ENCODE measurements around the gene TOMM20.

Gene TOMM20

DNA sequence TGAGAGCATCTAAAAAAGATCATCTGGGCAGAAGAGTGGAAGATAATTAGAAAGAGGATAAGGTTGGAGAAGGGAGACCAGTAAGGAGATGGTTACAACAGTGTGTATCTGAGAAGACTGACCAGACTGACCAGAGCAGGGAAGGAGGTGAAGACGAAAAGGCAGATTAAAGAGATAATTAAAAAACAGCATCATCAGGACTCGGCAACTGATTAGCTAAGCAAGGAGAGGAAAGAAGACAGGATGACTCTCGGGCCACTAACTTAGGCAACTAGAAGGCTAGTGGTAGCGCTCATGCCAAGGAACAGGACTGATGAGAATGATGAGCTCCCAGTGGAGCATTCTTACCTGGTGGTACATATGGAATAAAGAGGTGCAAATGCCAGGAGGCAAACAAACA, 28.5 kb upstream of the TOMM20 start:
- H3K4me3 ChIP-seq (ENCODE audit: low read depth, low read length): no peak overlapping the region
- peaks cover 70% of the 10 kb centered on the region for H3K36me3 ChIP-seq (ENCODE audit: control insufficient read depth, insufficient read depth, low read length)
- H3K27ac ChIP-seq (ENCODE audit: low read depth, low read length): no peak overlapping the region
- 0 out of 2 replicates have a peak, but pooled peaks cover 5% of the 10 kb centered on the region for H3K4me1 ChIP-seq (ENCODE audit: control insufficient read depth, insufficient read depth, low read length)
- no peak overlapping the region for H3K9ac ChIP-seq (ENCODE audit: low read depth, low read length)
- H3K9me3 ChIP-seq (ENCODE audit: control insufficient read depth, insufficient read depth, low read length): no peaks in the 10 kb centered on the region
- H3K27me3 ChIP-seq (ENCODE audit: control insufficient read depth, insufficient read depth, low read length): no peaks in the 10 kb centered on the region

DNA sequence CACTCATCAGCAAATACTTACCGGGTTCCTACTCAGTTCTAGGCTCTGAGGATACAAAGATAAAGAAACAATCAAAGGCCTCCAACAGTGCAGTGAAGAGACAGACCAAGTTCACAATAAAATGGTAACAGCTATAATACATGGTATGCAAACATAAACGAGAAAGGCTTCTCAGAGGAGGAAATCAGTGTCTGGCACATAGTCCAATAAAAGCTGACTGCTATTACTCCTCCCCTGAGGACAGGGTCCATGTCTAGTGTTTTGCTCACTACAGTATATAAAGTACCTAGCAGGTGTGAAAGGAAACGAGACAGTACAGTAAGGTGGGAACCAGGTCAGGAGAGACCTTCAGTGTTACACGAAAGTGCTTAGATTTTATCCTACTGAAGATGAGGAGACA, 28.1 kb upstream of the TOMM20 start:
- Histone ChIP-seq H3K4me1 (ENCODE audit: control insufficient read depth, insufficient read depth, low read length) (0 out of 2 replicates have a peak, but pooled peaks cover 2% of the 10 kb centered on the region), H3K9me3 (ENCODE audit: control insufficient read depth, insufficient read depth, low read length) (no peaks in the 10 kb centered on the region), H3K4me3 (ENCODE audit: low read depth, low read length) (no peak overlapping the region), H3K36me3 (ENCODE audit: control insufficient read depth, insufficient read depth, low read length) (peaks cover 74% of the 10 kb centered on the region), H3K27ac (ENCODE audit: low read depth, low read length) (no peak overlapping the region), H3K27me3 (ENCODE audit: control insufficient read depth, insufficient read depth, low read length) (no peaks in the 10 kb centered on the region), H3K9ac (ENCODE audit: low read depth, low read length) (no peak overlapping the region)

DNA sequence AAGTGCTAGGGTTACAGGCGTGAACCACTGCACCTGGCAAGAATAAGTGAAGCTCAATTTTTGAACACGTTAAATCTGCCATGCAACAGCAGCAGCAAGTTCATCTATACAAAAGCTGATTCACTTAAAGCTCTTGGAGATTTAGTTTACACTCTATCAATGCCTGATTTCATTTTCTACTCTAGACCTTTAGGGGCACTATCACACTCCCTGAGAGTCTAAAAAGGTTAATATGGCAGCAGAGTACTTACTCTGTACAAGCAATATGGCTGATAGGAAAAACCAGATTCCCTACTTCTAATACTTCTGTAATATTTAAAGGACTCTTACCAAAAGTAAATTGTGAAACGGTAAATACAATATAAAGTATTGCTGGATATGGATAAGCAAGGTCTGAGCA, 27.6 kb upstream of the TOMM20 start:
- H3K9me3 ChIP-seq (ENCODE audit: control insufficient read depth, insufficient read depth, low read length): no peaks in the 10 kb centered on the region
- H3K4me3 ChIP-seq (ENCODE audit: low read depth, low read length): no peak overlapping the region
- no peak overlapping the region for H3K9ac ChIP-seq (ENCODE audit: low read depth, low read length)
- H3K36me3 ChIP-seq (ENCODE audit: control insufficient read depth, insufficient read depth, low read length): peaks cover 79% of the 10 kb centered on the region
- no peaks in the 10 kb centered on the region for H3K27me3 ChIP-seq (ENCODE audit: control insufficient read depth, insufficient read depth, low read length)
- no peaks in the 10 kb centered on the region for H3K4me1 ChIP-seq (ENCODE audit: control insufficient read depth, insufficient read depth, low read length)
- H3K27ac ChIP-seq (ENCODE audit: low read depth, low read length): no peak overlapping the region

DNA sequence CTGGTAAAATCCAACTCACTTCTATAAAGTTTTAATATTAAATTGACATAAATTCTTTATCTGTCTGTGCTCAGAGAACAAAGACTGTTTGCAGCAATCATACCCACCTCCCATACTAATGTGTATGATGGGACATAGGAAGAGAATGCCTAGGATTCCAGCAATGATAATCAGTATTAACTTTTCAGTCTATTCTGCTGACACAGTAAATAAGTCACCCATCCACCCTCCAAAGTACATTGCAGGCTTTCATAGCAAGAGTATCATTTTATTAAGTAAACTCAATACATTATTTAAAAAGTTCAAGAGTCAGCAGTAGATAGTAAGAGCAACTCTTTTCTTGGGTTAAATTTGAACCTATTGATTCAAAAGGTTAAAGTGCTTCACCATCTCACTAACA, 23.6 kb upstream of the TOMM20 start:
- H3K4me3 ChIP-seq (ENCODE audit: low read depth, low read length): no peak overlapping the region
- H3K27ac ChIP-seq (ENCODE audit: low read depth, low read length): no peak overlapping the region
- no peaks in the 10 kb centered on the region for H3K27me3 ChIP-seq (ENCODE audit: control insufficient read depth, insufficient read depth, low read length)
- H3K36me3 ChIP-seq (ENCODE audit: control insufficient read depth, insufficient read depth, low read length): peaks cover 87% of the 10 kb centered on the region
- H3K9me3 ChIP-seq (ENCODE audit: control insufficient read depth, insufficient read depth, low read length): no peaks in the 10 kb centered on the region
- H3K9ac ChIP-seq (ENCODE audit: low read depth, low read length): no peak overlapping the region
- H3K4me1 ChIP-seq (ENCODE audit: control insufficient read depth, insufficient read depth, low read length): no peaks in the 10 kb centered on the region

DNA sequence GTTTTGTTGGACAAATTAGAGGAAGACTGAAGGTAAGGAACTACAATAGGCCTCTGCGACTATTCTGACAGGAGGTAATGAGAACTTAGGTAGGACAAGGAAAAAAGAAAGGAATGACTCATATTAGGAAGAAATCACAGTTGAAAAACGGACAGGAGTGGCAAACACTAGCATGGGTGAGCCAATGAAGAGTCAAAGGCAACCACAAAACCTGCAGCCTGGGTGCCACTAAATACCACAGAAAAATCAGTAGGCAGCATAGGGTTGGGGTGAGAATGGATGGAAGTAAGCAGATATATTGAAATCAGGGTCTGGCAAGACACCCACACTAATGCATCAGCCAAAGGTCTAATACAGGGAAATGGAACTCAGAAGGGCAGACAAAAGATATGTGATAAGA, 22.4 kb upstream of the TOMM20 start:
- Histone ChIP-seq H3K4me3 (ENCODE audit: low read depth, low read length) (no peak overlapping the region), H3K27me3 (ENCODE audit: control insufficient read depth, insufficient read depth, low read length) (no peaks in the 10 kb centered on the region), H3K36me3 (ENCODE audit: control insufficient read depth, insufficient read depth, low read length) (peaks cover 87% of the 10 kb centered on the region), H3K9me3 (ENCODE audit: control insufficient read depth, insufficient read depth, low read length) (no peaks in the 10 kb centered on the region), H3K4me1 (ENCODE audit: control insufficient read depth, insufficient read depth, low read length) (no peaks in the 10 kb centered on the region), H3K9ac (ENCODE audit: low read depth, low read length) (no peak overlapping the region), H3K27ac (ENCODE audit: low read depth, low read length) (no peak overlapping the region)

DNA sequence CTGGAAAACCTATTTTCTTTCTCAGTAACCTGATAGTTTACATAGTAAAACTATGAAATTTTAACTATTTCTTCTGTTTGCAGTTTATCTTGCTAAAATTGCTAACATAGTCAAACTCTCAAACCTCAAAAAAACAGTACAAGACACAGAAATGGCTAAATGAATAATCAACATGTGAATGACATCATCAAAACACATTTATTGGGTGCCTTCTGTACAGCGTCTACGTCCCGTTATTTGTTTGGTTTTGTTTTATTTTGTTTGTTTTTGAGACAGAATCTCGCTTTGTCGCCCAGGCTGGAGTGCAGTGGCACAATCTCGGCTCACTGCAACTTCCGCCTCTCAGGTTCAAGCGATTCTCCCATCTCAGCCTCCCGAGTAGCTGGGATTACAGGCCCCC, 21.2 kb upstream of the TOMM20 start:
- peaks cover 91% of the 10 kb centered on the region for H3K36me3 ChIP-seq (ENCODE audit: control insufficient read depth, insufficient read depth, low read length)
- no peak overlapping the region for H3K4me3 ChIP-seq (ENCODE audit: low read depth, low read length)

DNA sequence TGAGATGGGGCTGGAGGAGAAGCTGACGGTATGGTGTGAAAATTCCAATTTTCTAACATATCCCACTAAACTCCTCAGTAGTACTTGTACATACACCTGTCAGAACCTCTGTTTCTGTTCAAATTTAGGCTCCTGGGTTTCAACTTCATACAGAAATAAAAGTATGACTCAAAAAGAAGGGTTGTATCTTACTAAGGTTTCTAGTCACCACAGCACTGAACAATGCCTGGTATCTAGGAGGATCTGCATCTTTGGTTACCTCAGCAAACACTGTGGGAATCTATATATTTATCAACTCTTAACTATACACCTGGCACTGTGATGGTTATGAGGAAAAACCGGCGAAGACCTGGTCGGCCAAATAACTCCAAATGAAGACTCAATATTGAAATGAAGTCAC, 18.6 kb upstream of the TOMM20 start:
- no peak overlapping the region for H3K4me3 ChIP-seq (ENCODE audit: low read depth, low read length)
- no peaks in the 10 kb centered on the region for H3K4me1 ChIP-seq (ENCODE audit: control insufficient read depth, insufficient read depth, low read length)
- no peaks in the 10 kb centered on the region for H3K9me3 ChIP-seq (ENCODE audit: control insufficient read depth, insufficient read depth, low read length)
- H3K36me3 ChIP-seq (ENCODE audit: control insufficient read depth, insufficient read depth, low read length): peaks cover 88% of the 10 kb centered on the region
- H3K27me3 ChIP-seq (ENCODE audit: control insufficient read depth, insufficient read depth, low read length): no peaks in the 10 kb centered on the region
- H3K9ac ChIP-seq (ENCODE audit: low read depth, low read length): no peak overlapping the region
- no peak overlapping the region for H3K27ac ChIP-seq (ENCODE audit: low read depth, low read length)

More for the DNA sequence above, 21.2 kb upstream of the TOMM20 start:
- Histone ChIP-seq H3K9me3 (ENCODE audit: control insufficient read depth, insufficient read depth, low read length) (no peaks in the 10 kb centered on the region), H3K27ac (ENCODE audit: low read depth, low read length) (no peak overlapping the region), H3K9ac (ENCODE audit: low read depth, low read length) (no peak overlapping the region), H3K27me3 (ENCODE audit: control insufficient read depth, insufficient read depth, low read length) (no peaks in the 10 kb centered on the region), H3K4me1 (ENCODE audit: control insufficient read depth, insufficient read depth, low read length) (no peaks in the 10 kb centered on the region)

DNA sequence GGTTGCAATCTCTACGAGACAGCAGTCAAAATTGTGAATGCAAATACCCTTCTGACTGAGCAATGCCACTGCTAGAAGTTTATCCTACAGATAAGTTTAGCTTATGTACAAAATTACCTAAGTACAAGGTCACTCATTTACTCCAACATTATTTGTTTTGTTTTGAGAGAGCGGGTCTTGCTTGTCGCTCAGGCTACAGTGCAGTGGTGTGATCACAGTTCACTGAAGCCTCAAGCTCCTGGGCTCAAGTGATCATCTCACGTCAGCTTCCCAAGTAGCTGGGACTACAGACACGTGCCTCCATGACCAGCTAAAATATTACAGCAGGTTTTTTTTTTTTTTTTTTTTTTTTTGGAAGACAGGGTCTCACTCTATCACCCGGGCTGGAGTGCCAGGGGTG, 17.0 kb upstream of the TOMM20 start:
- no peaks in the 10 kb centered on the region for H3K9me3 ChIP-seq (ENCODE audit: control insufficient read depth, insufficient read depth, low read length)
- peaks cover 79% of the 10 kb centered on the region for H3K36me3 ChIP-seq (ENCODE audit: control insufficient read depth, insufficient read depth, low read length)
- H3K4me1 ChIP-seq (ENCODE audit: control insufficient read depth, insufficient read depth, low read length): no peaks in the 10 kb centered on the region
- H3K27ac ChIP-seq (ENCODE audit: low read depth, low read length): no peak overlapping the region
- no peak overlapping the region for H3K4me3 ChIP-seq (ENCODE audit: low read depth, low read length)
- no peak overlapping the region for H3K9ac ChIP-seq (ENCODE audit: low read depth, low read length)
- no peaks in the 10 kb centered on the region for H3K27me3 ChIP-seq (ENCODE audit: control insufficient read depth, insufficient read depth, low read length)

DNA sequence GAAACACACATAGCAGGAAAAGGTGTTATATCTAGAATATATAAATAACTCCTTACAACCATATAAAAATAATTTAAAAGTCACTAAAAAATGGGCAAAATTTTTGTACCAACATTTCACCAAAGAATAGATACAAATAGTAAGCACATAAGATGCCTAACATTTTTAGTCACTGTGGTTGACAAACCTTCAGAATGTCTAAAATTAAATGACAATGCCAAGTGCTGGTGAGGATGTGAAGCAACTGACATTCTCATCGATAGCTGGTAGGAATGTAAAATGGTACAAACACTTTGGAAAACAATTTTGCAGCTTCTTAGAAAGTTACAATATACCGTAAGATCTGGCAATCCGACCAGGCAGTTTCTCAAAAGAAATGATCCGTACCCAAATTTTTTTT, 14.4 kb upstream of the TOMM20 start:
- H3K9me3 ChIP-seq (ENCODE audit: control insufficient read depth, insufficient read depth, low read length): no peaks in the 10 kb centered on the region
- H3K9ac ChIP-seq (ENCODE audit: low read depth, low read length): no peak overlapping the region
- peaks cover 80% of the 10 kb centered on the region for H3K36me3 ChIP-seq (ENCODE audit: control insufficient read depth, insufficient read depth, low read length)
- H3K4me1 ChIP-seq (ENCODE audit: control insufficient read depth, insufficient read depth, low read length): no peaks in the 10 kb centered on the region
- no peak overlapping the region for H3K27ac ChIP-seq (ENCODE audit: low read depth, low read length)
- no peak overlapping the region for H3K4me3 ChIP-seq (ENCODE audit: low read depth, low read length)
- H3K27me3 ChIP-seq (ENCODE audit: control insufficient read depth, insufficient read depth, low read length): no peaks in the 10 kb centered on the region

DNA sequence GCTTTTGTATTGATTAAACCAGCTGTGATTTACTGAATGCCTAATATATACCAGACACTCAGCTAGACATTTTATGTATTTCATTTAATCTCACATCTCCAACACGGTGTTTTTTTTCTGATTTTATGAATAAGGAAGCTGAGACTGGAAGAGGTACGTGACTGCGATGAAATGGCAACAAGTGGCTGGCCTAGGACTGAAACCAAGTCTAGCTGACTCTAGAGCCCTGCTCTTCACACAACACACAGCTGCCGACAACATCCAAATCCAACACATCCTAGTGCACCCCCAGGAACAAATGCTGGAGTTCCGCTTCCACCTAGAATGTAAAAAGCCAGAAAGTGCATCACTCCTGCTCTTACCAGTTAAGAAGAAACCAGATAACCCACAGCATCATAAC, 10.7 kb upstream of the TOMM20 start:
- Histone ChIP-seq H3K36me3 (ENCODE audit: control insufficient read depth, insufficient read depth, low read length) (peaks cover 77% of the 10 kb centered on the region), H3K4me3 (ENCODE audit: low read depth, low read length) (no peak overlapping the region), H3K27me3 (ENCODE audit: control insufficient read depth, insufficient read depth, low read length) (no peaks in the 10 kb centered on the region), H3K27ac (ENCODE audit: low read depth, low read length) (no peak overlapping the region), H3K9me3 (ENCODE audit: control insufficient read depth, insufficient read depth, low read length) (no peaks in the 10 kb centered on the region), H3K4me1 (ENCODE audit: control insufficient read depth, insufficient read depth, low read length) (no peaks in the 10 kb centered on the region), H3K9ac (ENCODE audit: low read depth, low read length) (no peak overlapping the region)

DNA sequence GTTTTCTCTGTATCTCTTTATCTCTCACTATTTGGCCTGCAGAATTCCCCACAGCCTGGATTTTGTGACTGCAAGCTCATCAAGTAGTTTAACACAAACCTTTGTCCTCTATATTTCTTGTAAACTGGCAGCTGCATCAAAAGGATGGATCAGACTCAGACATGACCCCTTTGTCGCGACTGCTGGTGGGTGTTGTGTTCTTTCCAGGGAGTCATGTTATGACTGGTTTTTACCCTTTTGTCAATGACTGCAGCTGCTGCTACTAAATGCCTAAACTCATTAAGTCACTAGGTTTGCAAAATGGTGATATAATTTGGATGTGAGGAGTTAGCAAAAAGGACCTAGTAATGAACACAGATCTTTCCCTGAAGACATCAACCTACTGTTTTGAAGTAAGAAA, 10.2 kb upstream of the TOMM20 start:
- Histone ChIP-seq H3K36me3 (ENCODE audit: control insufficient read depth, insufficient read depth, low read length) (peaks cover 77% of the 10 kb centered on the region), H3K27ac (ENCODE audit: low read depth, low read length) (no peak overlapping the region), H3K9ac (ENCODE audit: low read depth, low read length) (no peak overlapping the region), H3K9me3 (ENCODE audit: control insufficient read depth, insufficient read depth, low read length) (no peaks in the 10 kb centered on the region), H3K27me3 (ENCODE audit: control insufficient read depth, insufficient read depth, low read length) (no peaks in the 10 kb centered on the region), H3K4me1 (ENCODE audit: control insufficient read depth, insufficient read depth, low read length) (no peaks in the 10 kb centered on the region), H3K4me3 (ENCODE audit: low read depth, low read length) (no peak overlapping the region)

DNA sequence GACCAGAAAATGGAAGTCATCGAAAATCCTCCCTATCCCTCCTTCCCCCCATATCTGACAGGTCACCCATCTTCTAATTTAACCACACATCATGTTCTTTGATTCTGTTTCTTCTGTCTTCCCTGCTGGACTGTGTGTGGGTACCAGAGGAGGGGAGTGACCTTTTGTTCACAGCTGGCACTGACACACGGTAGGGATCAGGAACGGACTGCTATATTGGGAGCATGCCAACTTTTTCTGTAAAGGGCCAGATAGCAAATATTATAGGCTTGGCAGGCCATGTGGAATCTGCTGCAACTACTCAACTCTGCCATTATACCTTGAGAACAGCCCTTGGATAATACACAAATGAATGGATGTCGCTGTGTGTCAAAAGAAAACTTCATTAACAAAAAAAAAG, 7.5 kb upstream of the TOMM20 start:
- H3K27ac ChIP-seq (ENCODE audit: low read depth, low read length): no peak overlapping the region
- H3K36me3 ChIP-seq (ENCODE audit: control insufficient read depth, insufficient read depth, low read length): peaks cover 82% of the 10 kb centered on the region
- H3K27me3 ChIP-seq (ENCODE audit: control insufficient read depth, insufficient read depth, low read length): no peaks in the 10 kb centered on the region
- no peak overlapping the region for H3K4me3 ChIP-seq (ENCODE audit: low read depth, low read length)
- no peaks in the 10 kb centered on the region for H3K4me1 ChIP-seq (ENCODE audit: control insufficient read depth, insufficient read depth, low read length)
- H3K9ac ChIP-seq (ENCODE audit: low read depth, low read length): no peak overlapping the region
- H3K9me3 ChIP-seq (ENCODE audit: control insufficient read depth, insufficient read depth, low read length): no peaks in the 10 kb centered on the region
